ENCODE measurements around the gene SGTA. TPM values are rescaled to one million over a fixed set of nuclear protein-coding genes. Genes with fewer than 3 reads are reported as not detected.

The SGTA gene
- total RNA-seq, 1 donor from 2014 or later, result 72.6 TPM

DNA sequence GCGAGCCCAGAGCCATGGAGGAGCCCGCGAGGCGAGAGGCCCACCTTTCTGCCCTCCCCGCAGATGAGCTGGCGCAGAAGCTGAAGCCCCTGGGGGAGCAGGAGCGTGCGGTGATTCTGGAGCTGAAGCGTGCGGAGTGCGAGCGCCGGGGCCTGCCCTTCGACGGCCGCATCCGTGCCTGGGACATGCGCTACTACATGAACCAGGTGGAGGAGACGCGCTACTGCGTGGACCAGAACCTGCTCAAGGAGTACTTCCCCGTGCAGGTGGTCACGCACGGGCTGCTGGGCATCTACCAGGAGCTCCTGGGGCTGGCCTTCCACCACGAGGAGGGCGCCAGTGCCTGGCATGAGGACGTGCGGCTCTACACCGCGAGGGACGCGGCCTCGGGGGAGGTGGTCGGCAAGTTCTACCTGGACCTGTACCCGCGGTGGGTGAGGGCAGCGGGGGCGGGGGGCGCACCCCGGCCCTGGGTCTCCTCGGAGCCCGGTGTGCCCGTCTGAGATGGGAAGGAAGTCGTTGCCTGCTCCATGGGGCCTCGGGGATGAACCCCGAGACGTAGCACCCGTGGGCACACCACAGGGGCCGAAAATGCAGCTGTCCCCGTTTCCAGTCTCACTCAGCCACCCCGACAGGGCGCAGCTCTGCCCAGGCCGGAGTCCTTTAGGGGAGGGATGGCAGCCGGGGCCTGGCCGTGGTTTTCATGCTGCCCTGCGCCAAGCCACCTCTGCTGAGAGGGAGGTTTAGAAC is 24.5 kb upstream of the SGTA start:
- Histone ChIP-seq H3K4me3 (no peak overlapping the region), H3K36me3 (peaks cover 78% of the 10 kb centered on the region), H3K9me3 (replicated peaks) (no peaks in the 10 kb centered on the region), H3K27me3 (ENCODE audit: low read depth) (no peaks in the 10 kb centered on the region), H3K4me1 (no peaks in the 10 kb centered on the region), H3K27ac (replicated peaks) (no peak overlapping the region)
- no peak for DNase-seq
- TF ChIP-seq, protein P1, sequence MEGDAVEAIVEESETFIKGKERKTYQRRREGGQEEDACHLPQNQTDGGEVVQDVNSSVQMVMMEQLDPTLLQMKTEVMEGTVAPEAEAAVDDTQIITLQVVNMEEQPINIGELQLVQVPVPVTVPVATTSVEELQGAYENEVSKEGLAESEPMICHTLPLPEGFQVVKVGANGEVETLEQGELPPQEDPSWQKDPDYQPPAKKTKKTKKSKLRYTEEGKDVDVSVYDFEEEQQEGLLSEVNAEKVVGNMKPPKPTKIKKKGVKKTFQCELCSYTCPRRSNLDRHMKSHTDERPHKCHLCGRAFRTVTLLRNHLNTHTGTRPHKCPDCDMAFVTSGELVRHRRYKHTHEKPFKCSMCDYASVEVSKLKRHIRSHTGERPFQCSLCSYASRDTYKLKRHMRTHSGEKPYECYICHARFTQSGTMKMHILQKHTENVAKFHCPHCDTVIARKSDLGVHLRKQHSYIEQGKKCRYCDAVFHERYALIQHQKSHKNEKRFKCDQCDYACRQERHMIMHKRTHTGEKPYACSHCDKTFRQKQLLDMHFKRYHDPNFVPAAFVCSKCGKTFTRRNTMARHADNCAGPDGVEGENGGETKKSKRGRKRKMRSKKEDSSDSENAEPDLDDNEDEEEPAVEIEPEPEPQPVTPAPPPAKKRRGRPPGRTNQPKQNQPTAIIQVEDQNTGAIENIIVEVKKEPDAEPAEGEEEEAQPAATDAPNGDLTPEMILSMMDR (IDR thresholded peaks at IDR 0.05; ENCODE audit: borderline replicate concordance), result no peak
- intact Hi-C loops (cut with micrococcal nuclease), result no loop called here

DNA sequence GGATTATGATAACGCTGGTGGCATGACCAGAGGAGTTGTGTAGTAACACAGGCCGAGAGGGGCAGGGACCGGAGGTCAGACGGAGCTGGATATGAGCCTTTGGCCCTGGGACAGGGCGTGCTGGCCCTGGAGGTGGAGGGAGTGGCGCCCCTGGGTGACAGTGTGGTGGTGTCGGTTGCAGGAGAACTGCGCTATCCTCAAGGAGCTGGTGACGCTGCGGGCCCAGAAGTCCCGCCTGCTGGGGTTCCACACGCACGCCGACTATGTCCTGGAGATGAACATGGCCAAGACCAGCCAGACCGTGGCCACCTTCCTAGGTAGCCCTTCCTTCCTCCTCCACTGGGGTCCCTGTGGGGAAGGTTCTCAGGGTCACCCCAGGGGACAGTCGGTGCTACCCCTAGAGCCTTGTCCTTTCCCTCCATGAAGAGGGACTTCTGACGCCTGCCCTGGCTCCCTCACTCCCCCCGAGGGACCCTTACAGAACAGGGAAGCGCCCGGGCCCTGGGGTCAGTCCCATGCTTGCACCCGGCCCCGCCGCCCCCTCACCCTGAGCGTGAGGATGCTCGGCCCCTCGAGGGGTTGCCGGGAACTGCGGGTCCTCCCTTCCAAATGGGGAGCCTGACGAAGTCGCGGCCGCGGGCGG is 23.8 kb upstream of the SGTA start:
- no peak overlapping the region for H3K4me3 ChIP-seq
- no peaks in the 10 kb centered on the region for H3K4me1 ChIP-seq
- no peaks in the 10 kb centered on the region for H3K27me3 ChIP-seq (ENCODE audit: low read depth)
- TF ChIP-seq, protein P1 (IDR thresholded peaks at IDR 0.05; ENCODE audit: borderline replicate concordance), result no peak
- no peak overlapping the region for H3K27ac ChIP-seq (replicated peaks)
- intact Hi-C loops (cut with micrococcal nuclease), result no loop called here
- H3K9me3 ChIP-seq (replicated peaks), result no peaks in the 10 kb centered on the region
- peaks cover 75% of the 10 kb centered on the region for H3K36me3 ChIP-seq
- DNase-seq, result no peak

DNA sequence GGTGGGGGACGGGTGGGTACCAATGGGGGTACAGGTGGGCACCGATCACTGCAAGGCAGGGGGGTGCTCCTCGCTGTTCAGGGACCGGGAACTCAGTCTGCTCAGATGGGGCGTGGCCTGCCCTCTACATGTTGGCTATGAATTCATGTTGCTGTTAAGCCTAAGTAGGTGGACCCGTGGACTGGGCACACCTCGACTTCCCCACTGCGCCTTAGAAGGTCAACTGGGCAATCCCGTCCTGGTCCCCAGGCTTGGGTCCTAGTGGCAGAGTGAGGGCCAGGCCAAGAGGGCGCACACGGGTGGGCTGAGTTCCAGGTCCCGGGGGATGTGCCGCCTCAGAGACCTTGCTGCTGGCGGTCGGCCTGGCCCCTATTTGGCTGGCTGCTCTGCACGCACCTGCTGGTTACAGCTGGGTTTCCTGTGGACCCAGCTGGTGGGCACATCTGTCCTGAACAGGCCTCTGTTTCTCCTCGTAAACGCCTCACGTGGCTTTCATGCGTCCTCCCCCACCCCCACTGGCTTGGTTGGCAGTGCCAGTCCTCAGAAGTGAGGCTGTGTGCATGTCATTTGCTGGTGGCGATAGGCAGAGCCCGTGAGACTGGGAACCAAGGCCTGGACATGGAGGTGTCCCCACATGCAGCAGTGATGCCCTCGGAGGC is 23.0 kb upstream of the SGTA start:
- H3K27ac ChIP-seq (replicated peaks), result no peak overlapping the region
- intact Hi-C loops (cut with micrococcal nuclease), result no loop called here
- H3K4me1 ChIP-seq, result no peaks in the 10 kb centered on the region
- peaks cover 71% of the 10 kb centered on the region for H3K36me3 ChIP-seq
- no peak for DNase-seq
- H3K9me3 ChIP-seq (replicated peaks), result no peaks in the 10 kb centered on the region
- TF ChIP-seq, protein P1 (IDR thresholded peaks at IDR 0.05; ENCODE audit: borderline replicate concordance), result no peak
- no peak overlapping the region for H3K4me3 ChIP-seq
- H3K27me3 ChIP-seq (ENCODE audit: low read depth), result no peaks in the 10 kb centered on the region

DNA sequence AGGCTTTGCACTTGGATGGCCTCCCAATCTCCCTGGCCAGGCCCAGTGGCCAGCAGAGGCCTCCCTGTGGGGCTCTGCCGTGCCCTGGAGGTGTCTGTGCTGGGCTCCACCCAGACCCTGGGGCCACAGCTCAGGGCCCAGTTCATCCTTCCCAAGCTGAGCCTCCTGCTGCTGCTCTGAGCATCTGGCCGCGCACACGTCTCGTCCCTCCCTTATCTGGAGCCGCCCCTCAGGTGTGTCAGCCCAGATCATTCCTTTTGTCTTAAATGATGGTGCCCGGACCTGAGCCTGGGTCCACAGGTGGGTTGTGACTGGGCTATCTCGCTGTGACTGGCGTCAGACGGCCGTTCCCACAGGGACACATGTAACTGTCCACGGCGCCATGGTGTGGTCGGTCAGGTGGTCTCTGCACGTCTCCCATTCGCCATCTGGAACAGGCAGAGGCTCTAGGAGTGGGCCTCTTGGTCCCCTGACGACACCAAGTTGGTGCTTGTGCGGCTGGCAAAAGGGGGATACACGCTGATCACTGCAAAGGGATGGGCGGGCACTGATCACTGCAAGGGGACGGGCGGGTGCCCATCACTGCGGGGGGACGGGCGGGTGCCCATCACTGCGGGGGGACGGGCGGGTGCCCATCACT is 22.3 kb upstream of the SGTA start:
- TF ChIP-seq, protein P1 (IDR thresholded peaks at IDR 0.05; ENCODE audit: borderline replicate concordance), result no peak

DNA sequence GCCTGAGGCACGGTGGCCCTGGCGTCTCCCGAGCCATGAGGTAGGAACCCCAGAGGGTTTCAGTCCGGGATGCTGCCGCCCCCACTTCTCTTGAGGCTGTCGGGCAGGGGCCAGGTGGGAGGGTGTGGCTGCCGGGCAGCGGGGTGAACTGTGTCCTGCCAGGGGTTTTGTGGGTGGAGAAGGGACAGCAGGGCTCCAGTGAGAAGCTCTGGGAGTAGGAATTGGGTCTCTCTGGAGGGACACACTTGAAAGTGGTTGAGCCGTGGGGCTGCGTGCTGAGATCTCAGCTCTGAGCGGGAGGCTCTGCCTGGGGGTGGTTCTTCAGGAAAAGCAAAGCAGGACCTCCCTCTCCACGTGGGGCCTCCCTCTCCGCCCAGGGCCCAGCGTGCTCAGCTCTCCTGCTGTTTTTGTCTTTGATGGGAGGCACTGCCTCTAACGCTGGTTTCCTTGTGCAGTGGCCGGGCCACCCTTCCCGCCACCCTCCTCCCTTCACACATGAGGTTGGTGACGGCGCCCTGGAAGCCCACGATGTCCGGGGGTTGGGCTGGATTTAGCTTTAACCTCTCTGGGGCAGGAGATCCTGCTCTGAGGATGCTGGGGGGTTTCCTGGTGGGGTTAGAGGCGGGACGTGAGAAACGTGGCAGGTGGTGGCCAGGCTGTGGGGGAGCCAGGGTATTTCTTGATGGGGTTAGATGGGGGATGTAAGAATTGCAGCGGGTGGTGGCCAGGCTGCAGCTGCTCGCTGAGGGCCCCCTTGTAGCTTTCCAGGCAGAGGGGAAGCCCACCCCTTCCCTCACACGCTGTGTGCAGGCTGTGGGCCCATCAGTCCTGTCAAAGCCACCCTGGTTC is 21.3 kb upstream of the SGTA start:
- H3K36me3 ChIP-seq, result peaks cover 62% of the 10 kb centered on the region
- no peak overlapping the region for H3K27ac ChIP-seq (replicated peaks)
- H3K27me3 ChIP-seq (ENCODE audit: low read depth), result no peaks in the 10 kb centered on the region
- no peak overlapping the region for H3K4me3 ChIP-seq
- H3K9me3 ChIP-seq (replicated peaks), result no peaks in the 10 kb centered on the region
- intact Hi-C loops (cut with micrococcal nuclease), result no loop called here
- H3K4me1 ChIP-seq, result peaks cover 8% of the 10 kb centered on the region
- TF ChIP-seq, protein P1 (IDR thresholded peaks at IDR 0.05; ENCODE audit: borderline replicate concordance), result no peak
- DNase-seq, result no peak

More for the DNA sequence above, 22.3 kb upstream of the SGTA start:
- no peak for DNase-seq
- Histone ChIP-seq H3K9me3 (replicated peaks) (no peaks in the 10 kb centered on the region), H3K27me3 (ENCODE audit: low read depth) (no peaks in the 10 kb centered on the region), H3K36me3 (peaks cover 63% of the 10 kb centered on the region), H3K27ac (replicated peaks) (no peak overlapping the region), H3K4me3 (no peak overlapping the region), H3K4me1 (peaks cover 5% of the 10 kb centered on the region)
- intact Hi-C loops (cut with micrococcal nuclease), result no loop called here

All from left ventricle myocardium inferior (tissue), 1 donor.